Panc1 (cell line): Measurements from ENCODE around the gene HOXA4. TPM values are rescaled to one million over a fixed set of nuclear protein-coding genes. Genes with fewer than 3 reads are reported as not detected.

Source experiments
- ATAC-seq: fragments of 200-7000 bp; cut with Tn5 transposase; 2 replicates; pipeline ENCODE4 v1.9.1; 2020; ENCODE audit warnings: mild to moderate bottlenecking, moderate library complexity
- BruUV-seq: library from RNA; stranded (reverse); fragments of 400-500 nt; replicated peaks from 2 replicates; lab custom pipeline; 2021; lab: Mats Ljungman, UMichigan
- CTCF ChIA-PET: fragments of 300-600 bp; sonication (Branson Sonifier 250); formaldehyde crosslinking; loops from one replicate; lab custom pipeline; 2022; ENCODE audit warnings: antibody characterized with exemption; lab: Charles Lee
- POLR2A ChIA-PET: fragments of 300-600 bp; sonication (Branson Sonifier 250); formaldehyde crosslinking; loops from one replicate; lab custom pipeline; 2022; ENCODE audit warnings: antibody characterized with exemption; lab: Charles Lee
- DNase-seq: peaks from one replicate; pipeline ENCODE4 v3.0.0-alpha.2; 2010; ENCODE audit warnings: low read depth, low spot score
- H3K27ac ChIP-seq: 2 replicates; pipeline ENCODE4 v1.5.1; 2011; ENCODE audit warnings: mild to moderate bottlenecking, low read length, inconsistent platforms
- H3K27me3 ChIP-seq: fragments of 200-500 bp; sonication (Bioruptor generic); 2 replicates; pipeline ENCODE4 v1.6.0; 2014; ENCODE audit warnings: low read length, inconsistent platforms; ENCODE audit not compliant: control insufficient read depth, insufficient read depth
- H3K36me3 ChIP-seq: fragments of 200-500 bp; sonication (Bioruptor generic); 2 replicates; pipeline ENCODE4 v1.5.1; 2014; ENCODE audit warnings: inconsistent platforms, mild to moderate bottlenecking, low read length, moderate library complexity; ENCODE audit not compliant: control insufficient read depth, insufficient read depth
- H3K4me1 ChIP-seq: 2 replicates; pipeline ENCODE4 v1.5.1; 2011; ENCODE audit warnings: inconsistent platforms, mild to moderate bottlenecking, low read length, moderate library complexity; ENCODE audit not compliant: control insufficient read depth, insufficient read depth
- H3K4me3 ChIP-seq, 2 experiments: 2 replicates each; pipeline ENCODE4 v1.5.1; 2011 to 2012; ENCODE audit warnings: low read depth in 2 of 2, low read length in 2 of 2, mild to moderate bottlenecking in 2 of 2, inconsistent platforms in 1 of 2, moderate library complexity in 1 of 2
- H3K9me3 ChIP-seq: fragments of 200-500 bp; sonication (Bioruptor generic); 2 replicates; pipeline ENCODE4 v1.5.1; 2014; ENCODE audit warnings: low read depth, mild to moderate bottlenecking, inconsistent platforms, low read length, moderate library complexity; ENCODE audit not compliant: control insufficient read depth, insufficient read depth
- POLR2AphosphoS5 ChIP-seq: IDR thresholded peaks from 2 replicates; pipeline ENCODE4 v1.6.1; 2012; ENCODE audit warnings: mild to moderate bottlenecking, low read depth, low read length, moderate library complexity
- SIN3A ChIP-seq: IDR thresholded peaks from 2 replicates; pipeline ENCODE4 v1.6.1; 2012; ENCODE audit warnings: low read depth, mild to moderate bottlenecking, low read length, moderate library complexity, borderline replicate concordance; ENCODE audit not compliant: insufficient read depth
- TCF7L2 ChIP-seq: IDR thresholded peaks from 2 replicates; pipeline ENCODE4 v1.6.1; 2011; ENCODE audit warnings: mild to moderate bottlenecking, low read depth, low read length, inconsistent platforms
- in situ Hi-C: cut with HindIII; loops from 2 replicates; pipeline ENCODE4 v1.10.0; 2016; ENCODE audit warnings: low sequenced_read_pairs, low pct_unique_long_range_greater_than_20kb
- intact Hi-C: fragments of 100-400 bp; cut with micrococcal nuclease; formaldehyde crosslinking; loops from one replicate; pipeline ENCODE4 v1.10.0; 2022; ENCODE audit not compliant: unreplicated experiment
- total RNA-seq: library from RNA; stranded (reverse); gene quantifications from one replicate; pipeline ENCODE4 v1.2.1, GENCODE V29; 2021; ENCODE audit not compliant: unreplicated experiment
- TF ChIP-seq, protein P1 (sequence below): fragments of 450-650 bp; IDR thresholded peaks from 2 replicates; pipeline ENCODE4 v1.5.1; 2017; ENCODE audit warnings: mild to moderate bottlenecking
- TF ChIP-seq, protein P2 (sequence below), 2 experiments: IDR thresholded peaks; 2 replicates each; pipeline ENCODE4 v1.6.1; 2011 to 2012; ENCODE audit warnings: low read depth in 2 of 2, control low read depth in 1 of 2, low read length in 1 of 2, mild to moderate bottlenecking in 1 of 2, moderate library complexity in 1 of 2; ENCODE audit not compliant: insufficient read depth in 1 of 2

HOXA4 gene
- total RNA-seq, 1 experiment from 2014 or later: 0.39 TPM

DNA sequence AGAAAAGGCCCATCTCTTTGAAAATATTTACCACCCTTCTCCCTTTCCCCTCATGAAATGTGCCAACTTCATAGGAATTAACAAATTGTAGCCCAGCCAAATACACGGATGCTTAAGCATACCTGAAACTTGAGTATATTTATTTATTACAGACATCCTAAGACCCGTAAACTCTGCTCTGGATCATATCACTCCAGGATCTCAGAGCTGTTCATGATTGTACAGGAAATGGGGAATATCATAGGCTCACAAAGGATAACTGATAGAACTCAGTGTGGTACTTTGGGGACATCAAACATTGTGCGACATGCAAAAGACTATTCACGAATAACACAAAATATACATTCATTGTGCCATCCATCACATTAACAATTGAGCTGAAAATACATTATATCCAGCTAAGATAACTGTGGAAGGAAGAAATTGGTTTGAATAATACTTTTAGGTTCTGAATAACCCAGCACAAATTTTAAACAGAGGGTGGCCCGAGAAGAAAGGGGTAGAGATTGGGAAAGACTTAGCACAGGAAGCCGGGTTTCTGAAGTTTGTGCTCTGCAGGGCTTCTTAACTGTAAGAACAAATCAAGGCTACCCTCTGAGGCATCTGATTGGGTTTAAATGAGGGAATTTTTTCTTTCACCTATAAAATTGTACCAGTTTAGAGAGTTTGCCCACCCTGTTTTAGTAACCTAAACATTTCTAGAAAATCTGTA lies 37.2 kb downstream of the HOXA4 start:
- H3K9me3 ChIP-seq: no peaks in the 10 kb centered on the region
- H3K4me3 ChIP-seq: no peak overlapping the region; a peak in 1 of 4 replicates
- ATAC-seq (no peak), DNase-seq (no peak)
- peak overlapping the region; percentile 71 for H3K27ac ChIP-seq
- no peaks in the 10 kb centered on the region for H3K36me3 ChIP-seq
- no peaks in the 10 kb centered on the region for H3K27me3 ChIP-seq
- TF ChIP-seq, protein P1, sequence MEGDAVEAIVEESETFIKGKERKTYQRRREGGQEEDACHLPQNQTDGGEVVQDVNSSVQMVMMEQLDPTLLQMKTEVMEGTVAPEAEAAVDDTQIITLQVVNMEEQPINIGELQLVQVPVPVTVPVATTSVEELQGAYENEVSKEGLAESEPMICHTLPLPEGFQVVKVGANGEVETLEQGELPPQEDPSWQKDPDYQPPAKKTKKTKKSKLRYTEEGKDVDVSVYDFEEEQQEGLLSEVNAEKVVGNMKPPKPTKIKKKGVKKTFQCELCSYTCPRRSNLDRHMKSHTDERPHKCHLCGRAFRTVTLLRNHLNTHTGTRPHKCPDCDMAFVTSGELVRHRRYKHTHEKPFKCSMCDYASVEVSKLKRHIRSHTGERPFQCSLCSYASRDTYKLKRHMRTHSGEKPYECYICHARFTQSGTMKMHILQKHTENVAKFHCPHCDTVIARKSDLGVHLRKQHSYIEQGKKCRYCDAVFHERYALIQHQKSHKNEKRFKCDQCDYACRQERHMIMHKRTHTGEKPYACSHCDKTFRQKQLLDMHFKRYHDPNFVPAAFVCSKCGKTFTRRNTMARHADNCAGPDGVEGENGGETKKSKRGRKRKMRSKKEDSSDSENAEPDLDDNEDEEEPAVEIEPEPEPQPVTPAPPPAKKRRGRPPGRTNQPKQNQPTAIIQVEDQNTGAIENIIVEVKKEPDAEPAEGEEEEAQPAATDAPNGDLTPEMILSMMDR: no peak
- TF ChIP-seq POLR2AphosphoS5 (no peak), SIN3A (no peak), TCF7L2 (no peak)
- TF ChIP-seq, protein P2, sequence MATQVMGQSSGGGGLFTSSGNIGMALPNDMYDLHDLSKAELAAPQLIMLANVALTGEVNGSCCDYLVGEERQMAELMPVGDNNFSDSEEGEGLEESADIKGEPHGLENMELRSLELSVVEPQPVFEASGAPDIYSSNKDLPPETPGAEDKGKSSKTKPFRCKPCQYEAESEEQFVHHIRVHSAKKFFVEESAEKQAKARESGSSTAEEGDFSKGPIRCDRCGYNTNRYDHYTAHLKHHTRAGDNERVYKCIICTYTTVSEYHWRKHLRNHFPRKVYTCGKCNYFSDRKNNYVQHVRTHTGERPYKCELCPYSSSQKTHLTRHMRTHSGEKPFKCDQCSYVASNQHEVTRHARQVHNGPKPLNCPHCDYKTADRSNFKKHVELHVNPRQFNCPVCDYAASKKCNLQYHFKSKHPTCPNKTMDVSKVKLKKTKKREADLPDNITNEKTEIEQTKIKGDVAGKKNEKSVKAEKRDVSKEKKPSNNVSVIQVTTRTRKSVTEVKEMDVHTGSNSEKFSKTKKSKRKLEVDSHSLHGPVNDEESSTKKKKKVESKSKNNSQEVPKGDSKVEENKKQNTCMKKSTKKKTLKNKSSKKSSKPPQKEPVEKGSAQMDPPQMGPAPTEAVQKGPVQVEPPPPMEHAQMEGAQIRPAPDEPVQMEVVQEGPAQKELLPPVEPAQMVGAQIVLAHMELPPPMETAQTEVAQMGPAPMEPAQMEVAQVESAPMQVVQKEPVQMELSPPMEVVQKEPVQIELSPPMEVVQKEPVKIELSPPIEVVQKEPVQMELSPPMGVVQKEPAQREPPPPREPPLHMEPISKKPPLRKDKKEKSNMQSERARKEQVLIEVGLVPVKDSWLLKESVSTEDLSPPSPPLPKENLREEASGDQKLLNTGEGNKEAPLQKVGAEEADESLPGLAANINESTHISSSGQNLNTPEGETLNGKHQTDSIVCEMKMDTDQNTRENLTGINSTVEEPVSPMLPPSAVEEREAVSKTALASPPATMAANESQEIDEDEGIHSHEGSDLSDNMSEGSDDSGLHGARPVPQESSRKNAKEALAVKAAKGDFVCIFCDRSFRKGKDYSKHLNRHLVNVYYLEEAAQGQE (IDR thresholded peaks at IDR 0.05; ENCODE audit: insufficient read depth in 1 of 2, low read depth in 2 of 2, low read length in 1 of 2): no peak
- in situ Hi-C loops (no loop called here), intact Hi-C loops (loop anchor here (10.0 kb wide), 1 partner anchor 59 kb away; no protein-coding TSS in a partner anchor)
- CTCF ChIA-PET: interaction anchor here (1.5 kb wide), 1 partner anchor 17 kb away, joined by 3 read pairs; no protein-coding TSS in a partner anchor
- POLR2A ChIA-PET: interaction anchor here (0.6 to 1.7 kb wide), 3 partner anchors 17 to 229 kb away, joined by 3 to 4 read pairs (median 3); partner anchors contain the start of gene SKAP2
- no TSS peak for BruUV-seq
- peaks cover 51% of the 10 kb centered on the region for H3K4me1 ChIP-seq

DNA sequence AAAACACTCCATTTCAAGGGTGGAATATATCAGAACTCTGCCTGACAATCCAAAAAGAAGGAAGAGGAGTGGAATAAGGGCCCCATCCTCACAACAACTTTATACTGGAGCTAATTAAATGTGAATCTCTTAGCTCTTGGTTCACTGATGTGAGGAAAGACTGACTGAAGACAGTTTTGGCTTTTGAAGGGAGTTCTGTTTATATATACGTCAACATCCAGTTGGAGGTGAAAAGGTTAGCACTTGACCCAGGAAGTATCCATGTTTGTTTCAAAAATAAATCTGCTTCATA lies 37.8 kb downstream of the HOXA4 start:
- intact Hi-C loops (loop anchor here (10.0 kb wide), 1 partner anchor 58 kb away; no protein-coding TSS in a partner anchor), in situ Hi-C loops (no loop called here)
- no peaks in the 10 kb centered on the region for H3K9me3 ChIP-seq
- no peaks in the 10 kb centered on the region for H3K36me3 ChIP-seq
- ATAC-seq: no peak
- no peak for TF ChIP-seq POLR2AphosphoS5
- H3K4me1 ChIP-seq: peaks cover 51% of the 10 kb centered on the region
- ChIA-PET POLR2A (interaction anchor here (0.6 to 1.0 kb wide), 2 partner anchors 17 to 21 kb away, joined by 3 read pairs; no protein-coding TSS in a partner anchor), CTCF (interaction anchor here (1.5 kb wide), 1 partner anchor 16 kb away, joined by 3 read pairs; no protein-coding TSS in a partner anchor)
- H3K27ac ChIP-seq: peak overlapping the region; percentile 71
- DNase-seq: no peak
- BruUV-seq: no TSS peak
- H3K27me3 ChIP-seq: no peaks in the 10 kb centered on the region
- no peak overlapping the region for H3K4me3 ChIP-seq
